K562 (cell line): ENCODE measurements around the gene PCLAF. TPM values are rescaled to one million over a fixed set of nuclear protein-coding genes. Genes with fewer than 3 reads are reported as not detected.

ENCODE experiments used
- CAMTA2 ChIP-seq: fragments of 250-450 bp; sonication (Bioruptor Pico); conservative IDR thresholded peaks from 2 replicates; pipeline ENCODE4 v1.5.1; 2022
- CEBPG ChIP-seq, 3 experiments: fragments of 200-800 bp in 1 of 3; sonication (Bioruptor generic) in 1 of 3; sonication (generic) in 1 of 3; formaldehyde crosslinking in 1 of 3; IDR thresholded peaks in 2 of 3; conservative IDR thresholded peaks in 1 of 3; 2 replicates each; pipeline versions ENCODE4 v1.6.1 to v1.8.0; 2016 to 2022; ENCODE audit warnings: missing compliant biosample characterization in 2 of 3, missing genetic modification characterization in 2 of 3, mild to moderate bottlenecking in 1 of 3, missing genetic modification reagents in 1 of 3
- E2F3 ChIP-seq: fragments of 250-450 bp; sonication (Bioruptor Pico); IDR thresholded peaks from 2 replicates; pipeline ENCODE4 v1.4.0; 2020; ENCODE audit warnings: mild to moderate bottlenecking
- ELF1 ChIP-seq: fragments of 200-800 bp; sonication (Bioruptor generic); IDR thresholded peaks from 2 replicates; pipeline ENCODE4 v1.6.1; 2016; ENCODE audit warnings: missing genetic modification characterization, missing compliant biosample characterization
- EP300 ChIP-seq: IDR thresholded peaks from 2 replicates; pipeline ENCODE4 v1.6.1; 2012; ENCODE audit warnings: low read length, improper control_type of control experiment
- ETV6 ChIP-seq, 3 experiments: fragments of 150-350 bp in 1 of 3; sonication (generic) in 1 of 3; formaldehyde crosslinking in 1 of 3; IDR thresholded peaks; 2 replicates each; pipeline versions ENCODE4 v1.6.1 to v1.8.0; 2014 to 2022; ENCODE audit warnings: borderline replicate concordance in 2 of 3, low read depth in 2 of 3, antibody characterized with exemption in 1 of 3, low read length in 1 of 3, mild to moderate bottlenecking in 1 of 3, missing genetic modification reagents in 1 of 3
- FOXK2 ChIP-seq, 2 experiments: fragments of 450-650 bp; IDR thresholded peaks in 1 of 2; conservative IDR thresholded peaks in 1 of 2; 2 replicates each; pipeline ENCODE4 v1.6.1; 2016; ENCODE audit warnings: low read depth in 2 of 2, mild to moderate bottlenecking in 1 of 2
- KLF1 ChIP-seq: fragments of 450-650 bp; IDR thresholded peaks from 2 replicates; pipeline ENCODE4 v1.6.1; 2016; ENCODE audit warnings: missing genetic modification characterization, missing compliant biosample characterization
- MAZ ChIP-seq, 2 experiments: fragments of 450-650 bp in 1 of 2; sonication (generic) in 1 of 2; formaldehyde crosslinking; IDR thresholded peaks in 1 of 2; conservative IDR thresholded peaks in 1 of 2; 2 replicates each; pipeline versions ENCODE4 v1.4.0 to v1.5.0; 2020; ENCODE audit warnings: mild to moderate bottlenecking in 1 of 2, missing genetic modification reagents in 1 of 2
- MTA2 ChIP-seq: fragments of 450-650 bp; IDR thresholded peaks from 2 replicates; pipeline ENCODE4 v1.6.1; 2016; ENCODE audit warnings: low read depth
- MXI1 ChIP-seq: IDR thresholded peaks from 2 replicates; pipeline ENCODE4 v1.6.1; 2011; ENCODE audit warnings: low read depth, mild to moderate bottlenecking, improper control_type of control experiment, low read length
- SMC3 ChIP-seq: conservative IDR thresholded peaks from 2 replicates; pipeline ENCODE4 v1.6.1; 2011; ENCODE audit warnings: low read depth, low read length, improper control_type of control experiment; ENCODE audit not compliant: insufficient read depth
- SP1 ChIP-seq: sonication (generic); formaldehyde crosslinking; IDR thresholded peaks from 2 replicates; pipeline ENCODE4 v1.8.1; 2022; ENCODE audit warnings: mild to moderate bottlenecking, missing genetic modification reagents
- TCF7 ChIP-seq: sonication (generic); IDR thresholded peaks from 2 replicates; pipeline ENCODE4 v1.6.1; 2016; ENCODE audit warnings: antibody characterized with exemption, borderline replicate concordance
- TGIF2 ChIP-seq: sonication (generic); formaldehyde crosslinking; IDR thresholded peaks from 2 replicates; pipeline ENCODE4 v1.8.1; 2022; ENCODE audit warnings: mild to moderate bottlenecking, missing genetic modification reagents, moderate library complexity
- YY1 ChIP-seq, 3 experiments: IDR thresholded peaks; 2 replicates each; pipeline ENCODE4 v1.6.1; 2011; ENCODE audit warnings: low read length in 2 of 3, mild to moderate bottlenecking in 2 of 3, moderate library complexity in 2 of 3, borderline replicate concordance in 1 of 3, control low read depth in 1 of 3, low read depth in 1 of 3; ENCODE audit not compliant: insufficient read depth in 3 of 3, insufficient replicate concordance in 2 of 3, control insufficient read depth in 1 of 3, insufficient read length in 1 of 3; ENCODE audit errors: extremely low read depth in 1 of 3
- ZNF197 ChIP-seq: fragments of 200-800 bp; sonication (Bioruptor generic); IDR thresholded peaks from 2 replicates; pipeline ENCODE4 v1.6.1; 2016; ENCODE audit warnings: low read depth, missing genetic modification characterization, missing compliant biosample characterization
- ZNF239 ChIP-seq: fragments of 250-450 bp; sonication (Bioruptor Pico); IDR thresholded peaks from 2 replicates; pipeline ENCODE4 v1.4.0; 2020; ENCODE audit warnings: mild to moderate bottlenecking
- ZNF24 ChIP-seq: fragments of 450-650 bp; IDR thresholded peaks from 2 replicates; pipeline ENCODE4 v1.6.1; 2016
- ZNF707 ChIP-seq: fragments of 250-450 bp; sonication (Bioruptor Pico); conservative IDR thresholded peaks from 2 replicates; pipeline ENCODE4 v1.8.0; 2022; ENCODE audit warnings: inconsistent platforms, mild to moderate bottlenecking, moderate library complexity
- polyA plus RNA-seq, 8 experiments: library from polyadenylated mRNA; depleted of rRNA in 4 of 8; stranded (reverse) in 5 of 8; unstranded in 3 of 8; fragments of >200 nt; fragmentation: Nextera tagmentation in 2 of 8; fragmentation: Illumina TruSeq in 1 of 8; extraction: Ambion mirVana in 2 of 8; extraction: Trizol in 1 of 8; gene quantifications; 2 replicates each; pipeline versions ENCODE4 v1.2.1 to v1.2.3, GENCODE V29; 2011 to 2014; ENCODE audit warnings: inconsistent platforms in 1 of 8, missing spikeins in 1 of 8
- total RNA-seq, 7 experiments: library from RNA; depleted of rRNA in 6 of 7; stranded (reverse); fragments of >200 nt in 6 of 7; fragmentation: Illumina TruSeq in 2 of 7; extraction: Trizol in 2 of 7; gene quantifications; 2 replicates each; pipeline versions ENCODE4 v1.2.1 to v1.2.3, GENCODE V29; 2011 to 2021; ENCODE audit warnings: low replicate concordance in 1 of 7
- TF ChIP-seq, protein P1 (sequence below): IDR thresholded peaks from 3 replicates; pipeline ENCODE4 v1.6.1; 2011; ENCODE audit warnings: borderline replicate concordance, mild to moderate bottlenecking, moderate library complexity; ENCODE audit not compliant: insufficient read length; ENCODE audit errors: extremely low read depth
- TF ChIP-seq, protein P2 (sequence below): fragments of 450-650 bp; formaldehyde crosslinking; IDR thresholded peaks from 2 replicates; pipeline ENCODE4 v1.4.0; 2022; ENCODE audit warnings: missing genetic modification characterization

Gene PCLAF
- total and polyA plus RNA-seq, 9 of the 15 experiments (the other 6 are each of a cell fraction or from before 2014, with no cell fraction given), result 112 to 881 (median 360) TPM

DNA sequence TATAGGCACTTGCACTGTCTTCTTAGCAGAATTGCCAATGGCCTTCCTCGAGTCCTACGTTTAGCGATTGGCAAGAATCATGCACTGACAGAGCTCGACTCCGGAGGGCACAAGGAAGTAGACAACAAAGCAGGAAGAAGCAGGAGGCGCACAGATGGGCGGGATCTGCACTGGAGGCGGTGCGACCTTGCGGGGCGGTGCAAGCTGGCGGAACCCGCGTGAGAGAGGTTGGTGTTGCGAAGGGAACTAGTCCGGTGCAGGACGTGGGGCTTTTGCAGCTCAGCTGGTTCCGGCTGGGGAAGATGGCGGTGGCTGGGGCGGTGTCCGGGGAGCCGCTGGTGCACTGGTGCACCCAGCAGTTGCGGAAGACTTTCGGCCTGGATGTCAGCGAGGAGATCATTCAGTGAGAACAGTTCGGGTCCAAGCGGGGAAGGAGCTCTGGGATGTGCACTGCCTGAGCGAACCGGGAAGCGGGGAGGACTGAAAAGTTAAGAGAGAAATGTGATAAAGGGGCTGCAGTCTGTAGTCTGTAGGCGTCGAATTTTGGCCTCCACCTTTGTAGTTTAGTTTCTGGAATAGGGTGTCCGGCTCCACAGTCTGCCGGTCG is 6.4 kb upstream of the PCLAF start, which contains the start of gene TRIP4 (continued):
- TF ChIP-seq MAZ (CRISPR knock-in tag; conservative IDR thresholded peaks at IDR 0.05 in 1 of 2, IDR thresholded peaks at IDR 0.05 in 1 of 2), result peak; percentile 92 to 95
- peak; percentile 58 for TF ChIP-seq EP300
- TF ChIP-seq YY1 (IDR thresholded peaks at IDR 0.05; ENCODE audit: borderline replicate concordance in 1 of 3, control insufficient read depth in 1 of 3, extremely low read depth in 1 of 3, insufficient read depth in 3 of 3, insufficient read length in 1 of 3, insufficient replicate concordance in 2 of 3, low read depth in 1 of 3, low read length in 2 of 3), result peak; percentile 71 to 98 (median 94)
- peak; percentile 32; the same call in 1 of the 2 replicates for TF ChIP-seq ZNF239 (CRISPR knock-in tag)
- peak in 1 of 2 experiments; percentile 70; a peak in 2 of 4 replicates for TF ChIP-seq ETV6 (IDR thresholded peaks at IDR 0.05; ENCODE audit: borderline replicate concordance in 1 of 2, low read depth in 2 of 2, low read length in 1 of 2)
- no peak; the same call in 1 of the 2 replicates for TF ChIP-seq ETV6 (CRISPR knock-in tag; IDR thresholded peaks at IDR 0.05; ENCODE audit: borderline replicate concordance)
- TF ChIP-seq SMC3, result peak; percentile 45; the same call in 1 of the 2 replicates
- 0 out of 2 replicates have a peak, but pooled peaks have one; percentile 49 for TF ChIP-seq ZNF707 (CRISPR knock-in tag)
- TF ChIP-seq MXI1, result no peak; the same call in 1 of the 2 replicates
- peak; percentile 99 for TF ChIP-seq SP1 (CRISPR knock-in tag)
- TF ChIP-seq, protein P1, sequence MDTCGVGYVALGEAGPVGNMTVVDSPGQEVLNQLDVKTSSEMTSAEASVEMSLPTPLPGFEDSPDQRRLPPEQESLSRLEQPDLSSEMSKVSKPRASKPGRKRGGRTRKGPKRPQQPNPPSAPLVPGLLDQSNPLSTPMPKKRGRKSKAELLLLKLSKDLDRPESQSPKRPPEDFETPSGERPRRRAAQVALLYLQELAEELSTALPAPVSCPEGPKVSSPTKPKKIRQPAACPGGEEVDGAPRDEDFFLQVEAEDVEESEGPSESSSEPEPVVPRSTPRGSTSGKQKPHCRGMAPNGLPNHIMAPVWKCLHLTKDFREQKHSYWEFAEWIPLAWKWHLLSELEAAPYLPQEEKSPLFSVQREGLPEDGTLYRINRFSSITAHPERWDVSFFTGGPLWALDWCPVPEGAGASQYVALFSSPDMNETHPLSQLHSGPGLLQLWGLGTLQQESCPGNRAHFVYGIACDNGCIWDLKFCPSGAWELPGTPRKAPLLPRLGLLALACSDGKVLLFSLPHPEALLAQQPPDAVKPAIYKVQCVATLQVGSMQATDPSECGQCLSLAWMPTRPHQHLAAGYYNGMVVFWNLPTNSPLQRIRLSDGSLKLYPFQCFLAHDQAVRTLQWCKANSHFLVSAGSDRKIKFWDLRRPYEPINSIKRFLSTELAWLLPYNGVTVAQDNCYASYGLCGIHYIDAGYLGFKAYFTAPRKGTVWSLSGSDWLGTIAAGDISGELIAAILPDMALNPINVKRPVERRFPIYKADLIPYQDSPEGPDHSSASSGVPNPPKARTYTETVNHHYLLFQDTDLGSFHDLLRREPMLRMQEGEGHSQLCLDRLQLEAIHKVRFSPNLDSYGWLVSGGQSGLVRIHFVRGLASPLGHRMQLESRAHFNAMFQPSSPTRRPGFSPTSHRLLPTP, result no peak
- TF ChIP-seq KLF1 (tag), result peak; percentile 85; the same call in 1 of the 2 replicates
- peak; percentile 95 for TF ChIP-seq FOXK2 (conservative IDR thresholded peaks at IDR 0.05 in 1 of 2, IDR thresholded peaks at IDR 0.05 in 1 of 2; ENCODE audit: low read depth in 2 of 2)
- TF ChIP-seq TGIF2 (CRISPR knock-in tag), result no peak; the same call in 1 of the 2 replicates
- peak; percentile 4; the same call in 1 of the 2 replicates for TF ChIP-seq MTA2
- 0 out of 2 replicates have a peak, but pooled peaks have one; percentile 35 for TF ChIP-seq ZNF197
- TF ChIP-seq CAMTA2 (CRISPR knock-in tag), result no peak
- peak; percentile 94 for TF ChIP-seq TCF7
- TF ChIP-seq ELF1 (tag), result peak; percentile 95
- TF ChIP-seq CEBPG (CRISPR knock-in tag; IDR thresholded peaks at IDR 0.05), result no peak
- 0 out of 4 replicates have a peak, but pooled peaks of 1 of the 2 experiments have one; percentile 8 for TF ChIP-seq CEBPG (tag; conservative IDR thresholded peaks at IDR 0.05 in 1 of 2, IDR thresholded peaks at IDR 0.05 in 1 of 2)
- 0 out of 2 replicates have a peak, but pooled peaks have one; percentile 58 for TF ChIP-seq E2F3 (CRISPR knock-in tag)
- TF ChIP-seq, protein P2, sequence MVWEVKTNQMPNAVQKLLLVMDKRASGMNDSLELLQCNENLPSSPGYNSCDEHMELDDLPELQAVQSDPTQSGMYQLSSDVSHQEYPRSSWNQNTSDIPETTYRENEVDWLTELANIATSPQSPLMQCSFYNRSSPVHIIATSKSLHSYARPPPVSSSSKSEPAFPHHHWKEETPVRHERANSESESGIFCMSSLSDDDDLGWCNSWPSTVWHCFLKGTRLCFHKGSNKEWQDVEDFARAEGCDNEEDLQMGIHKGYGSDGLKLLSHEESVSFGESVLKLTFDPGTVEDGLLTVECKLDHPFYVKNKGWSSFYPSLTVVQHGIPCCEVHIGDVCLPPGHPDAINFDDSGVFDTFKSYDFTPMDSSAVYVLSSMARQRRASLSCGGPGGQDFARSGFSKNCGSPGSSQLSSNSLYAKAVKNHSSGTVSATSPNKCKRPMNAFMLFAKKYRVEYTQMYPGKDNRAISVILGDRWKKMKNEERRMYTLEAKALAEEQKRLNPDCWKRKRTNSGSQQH (CRISPR knock-in tag), result peak; percentile 83; the same call in 1 of the 2 replicates
- TF ChIP-seq ZNF24, result peak; percentile 90
